PC-9 (cell line): ENCODE results near the gene CCDC92. TPM values are rescaled to one million over a fixed set of nuclear protein-coding genes. Genes with fewer than 3 reads are reported as not detected.

Experiments used
- BruUV-seq: library from RNA; stranded (reverse); fragments of 400-500 nt; replicated peaks from 2 replicates; lab custom pipeline; 2021; lab: Mats Ljungman, UMichigan
- CTCF ChIA-PET: fragments of 300-600 bp; sonication (Branson Sonifier 250); formaldehyde crosslinking; loops from one replicate; lab custom pipeline; 2022; ENCODE audit warnings: antibody characterized with exemption; lab: Charles Lee
- POLR2A ChIA-PET: fragments of 300-600 bp; sonication (Branson Sonifier 250); formaldehyde crosslinking; loops from one replicate; lab custom pipeline; 2022; ENCODE audit warnings: antibody characterized with exemption; ENCODE audit not compliant: unreplicated experiment; lab: Charles Lee
- DNase-seq, 2 experiments: peaks; one replicate each; pipeline versions ENCODE4 v3.0.0 to v3.0.0-alpha.2; 2015 to 2022; ENCODE audit warnings: mixed read lengths in 1 of 2
- H2AFZ ChIP-seq: fragments of 200-600 bp; sonication (generic); 2 replicates; pipeline ENCODE4 v1.8.1; 2017; ENCODE audit warnings: antibody characterized with exemption
- H3F3A ChIP-seq: fragments of 200-600 bp; sonication (generic); 2 replicates; pipeline ENCODE4 v1.8.1; 2017; ENCODE audit warnings: antibody characterized with exemption, mild to moderate bottlenecking, low read depth; ENCODE audit not compliant: insufficient read depth
- H3K27ac ChIP-seq: fragments of 200-600 bp; sonication (generic); 2 replicates; pipeline ENCODE4 v1.6.1; 2016; ENCODE audit warnings: mixed run types
- H3K27me3 ChIP-seq: fragments of 200-600 bp; sonication (generic); 2 replicates; pipeline ENCODE4 v1.6.1; 2016; ENCODE audit warnings: low read depth, mixed run types; ENCODE audit not compliant: insufficient read depth
- H3K36me3 ChIP-seq: fragments of 200-600 bp; sonication (generic); 2 replicates; pipeline ENCODE4 v1.6.1; 2016; ENCODE audit warnings: low read depth, mixed run types
- H3K4me1 ChIP-seq: fragments of 200-600 bp; sonication (generic); replicated peaks from 2 replicates; pipeline ENCODE4 v1.6.1; 2016; ENCODE audit warnings: mixed run types; ENCODE audit not compliant: insufficient read depth
- H3K4me2 ChIP-seq: fragments of 200-600 bp; sonication (generic); 2 replicates; pipeline ENCODE4 v1.6.1; 2017; ENCODE audit warnings: mixed run types
- H3K4me3 ChIP-seq: fragments of 200-600 bp; sonication (generic); 2 replicates; pipeline ENCODE4 v1.6.1; 2016; ENCODE audit warnings: mixed run types
- H3K79me2 ChIP-seq: fragments of 200-600 bp; sonication (generic); 2 replicates; pipeline ENCODE4 v1.6.1; 2017; ENCODE audit warnings: low read depth, mixed run types
- H3K9me2 ChIP-seq: fragments of 200-600 bp; sonication (generic); 2 replicates; pipeline ENCODE4 v1.8.1; 2017; ENCODE audit warnings: mild to moderate bottlenecking; ENCODE audit not compliant: insufficient read depth
- H3K9me3 ChIP-seq: fragments of 200-600 bp; sonication (generic); 2 replicates; pipeline ENCODE4 v1.8.1; 2016; ENCODE audit warnings: low read depth; ENCODE audit not compliant: insufficient read depth
- H4K20me1 ChIP-seq: fragments of 200-600 bp; sonication (generic); 2 replicates; pipeline ENCODE4 v1.8.1; 2017; ENCODE audit not compliant: insufficient read depth
- CTCF ChIP-seq: fragments of 200-600 bp; sonication (generic); conservative IDR thresholded peaks from 2 replicates; pipeline ENCODE4 v1.6.1; 2017; ENCODE audit warnings: mixed run types, antibody characterized with exemption, mild to moderate bottlenecking, moderate library complexity
- EZH2 ChIP-seq: fragments of 200-600 bp; sonication (generic); IDR thresholded peaks from 2 replicates; pipeline ENCODE4 v1.8.0; 2017; ENCODE audit warnings: antibody characterized with exemption, low read depth
- intact Hi-C: fragments of 100-400 bp; cut with micrococcal nuclease; formaldehyde crosslinking; loops from one replicate; pipeline ENCODE4 v1.10.0; 2022; ENCODE audit not compliant: unreplicated experiment
- total RNA-seq: library from RNA; stranded (reverse); gene quantifications from 2 replicates; pipeline ENCODE4 v1.2.3, GENCODE V29; 2021

Gene CCDC92
- total RNA-seq, 1 experiment from 2014 or later, result 28.0 TPM

DNA sequence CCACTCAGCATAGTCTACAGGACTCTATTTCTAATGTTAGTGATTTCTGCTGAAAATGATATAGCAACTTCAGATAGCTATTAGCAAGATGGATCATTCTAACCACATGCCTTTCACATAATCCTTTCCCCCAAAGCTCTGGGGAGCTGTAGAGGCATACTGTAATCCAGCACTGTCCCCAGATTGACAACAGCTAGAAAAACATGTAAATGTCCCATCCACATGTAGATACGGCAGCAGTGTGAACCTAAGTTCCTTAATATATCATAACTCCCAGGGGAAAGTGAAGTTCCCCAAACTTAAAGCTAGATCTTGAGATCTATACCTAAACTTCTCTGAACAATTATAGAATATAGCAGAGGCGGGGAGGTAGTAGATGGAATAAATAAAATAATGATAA is 14.4 kb upstream of the CCDC92 start:
- no peaks in the 10 kb centered on the region for H3K36me3 ChIP-seq
- POLR2A ChIA-PET, result no interaction called here

DNA sequence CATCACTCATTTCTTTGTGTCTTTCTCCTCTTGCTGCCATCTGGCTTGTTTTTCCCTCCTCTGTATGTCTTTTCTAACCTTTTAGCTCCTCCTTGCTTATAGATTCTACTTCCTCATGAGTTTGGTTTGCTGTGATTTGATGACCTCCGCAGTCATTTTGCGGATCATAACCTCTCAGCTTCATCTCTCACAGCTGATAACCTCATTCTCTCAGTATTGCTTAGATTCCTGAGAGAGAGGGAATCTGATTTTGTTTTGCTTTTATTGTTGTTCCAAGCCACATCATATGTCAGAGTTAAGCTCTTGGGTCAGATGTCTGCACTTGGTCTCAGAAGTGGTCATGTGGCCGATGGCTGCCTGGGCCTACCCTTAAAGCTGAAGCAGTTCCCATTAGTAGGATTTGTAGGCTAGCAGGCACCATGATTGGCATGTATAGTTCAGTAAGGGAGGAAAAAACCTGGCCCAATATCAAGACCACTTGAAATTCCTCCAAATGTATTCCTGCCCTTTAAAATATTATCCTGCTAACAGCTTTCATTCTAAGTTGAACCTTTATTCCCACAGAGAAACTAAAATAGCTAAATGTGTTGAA is 13.8 kb upstream of the CCDC92 start:
- H3K27ac ChIP-seq, result no peak overlapping the region
- POLR2A ChIA-PET, result no interaction called here
- peaks cover 7% of the 10 kb centered on the region; the same call in 1 of the 2 replicates for H3K4me1 ChIP-seq
- no TSS peak for BruUV-seq
- no peak for DNase-seq
- no peak overlapping the region for H2AFZ ChIP-seq
- no peaks in the 10 kb centered on the region for H3F3A ChIP-seq
- no peaks in the 10 kb centered on the region for H3K9me2 ChIP-seq
- H3K4me2 ChIP-seq, result no peak overlapping the region
- no peaks in the 10 kb centered on the region for H3K27me3 ChIP-seq
- CTCF ChIA-PET, result no interaction called here
- H3K36me3 ChIP-seq, result no peaks in the 10 kb centered on the region
- H3K4me3 ChIP-seq, result no peak overlapping the region
- H4K20me1 ChIP-seq, result peaks cover 34% of the 10 kb centered on the region
- peaks cover 5% of the 10 kb centered on the region; the same call in 1 of the 2 replicates for H3K79me2 ChIP-seq
- TF ChIP-seq CTCF, result no peak
- no peak for TF ChIP-seq EZH2
- no peaks in the 10 kb centered on the region for H3K9me3 ChIP-seq
- intact Hi-C loops, result no loop called here

More for the DNA sequence above, 14.4 kb upstream of the CCDC92 start:
- no peak overlapping the region for H3K27ac ChIP-seq
- no peaks in the 10 kb centered on the region for H3F3A ChIP-seq
- H3K9me2 ChIP-seq, result no peaks in the 10 kb centered on the region
- no peaks in the 10 kb centered on the region for H3K79me2 ChIP-seq
- peaks cover 7% of the 10 kb centered on the region; the same call in 1 of the 2 replicates for H3K4me1 ChIP-seq
- peaks cover 30% of the 10 kb centered on the region for H4K20me1 ChIP-seq
- BruUV-seq, result no TSS peak
- no peaks in the 10 kb centered on the region for H3K27me3 ChIP-seq
- H3K9me3 ChIP-seq, result no peaks in the 10 kb centered on the region
- H3K4me2 ChIP-seq, result no peak overlapping the region
- DNase-seq, result no peak
- H2AFZ ChIP-seq, result no peak overlapping the region
- CTCF ChIA-PET, result no interaction called here
- intact Hi-C loops, result no loop called here
- TF ChIP-seq EZH2, result no peak
- no peak for TF ChIP-seq CTCF
- H3K4me3 ChIP-seq, result no peak overlapping the region

GRCh38 chr12:123984903-123985302 is 12.3 kb upstream of the CCDC92 start:
- no TSS peak for BruUV-seq
- Histone ChIP-seq H3K36me3 (no peaks in the 10 kb centered on the region), H3K79me2 (peaks cover 11% of the 10 kb centered on the region; the same call in 1 of the 2 replicates), H4K20me1 (peaks cover 34% of the 10 kb centered on the region), H3K4me1 (no peaks in the 10 kb centered on the region), H3K4me2 (no peak overlapping the region), H3K27ac (no peak overlapping the region), H3K4me3 (no peak overlapping the region), H3K27me3 (no peaks in the 10 kb centered on the region), H3K9me2 (no peaks in the 10 kb centered on the region), H3K9me3 (no peaks in the 10 kb centered on the region), H2AFZ (no peak overlapping the region), H3F3A (no peaks in the 10 kb centered on the region)
- intact Hi-C loops, result loop anchor here (1.0 kb wide), 1 partner anchor 184 kb away; no protein-coding TSS in a partner anchor
- ChIA-PET POLR2A (interaction anchor here (0.8 kb wide), 1 partner anchor 10 kb away, joined by 23 read pairs; no protein-coding TSS in a partner anchor), CTCF (no interaction called here)
- TF ChIP-seq CTCF (no peak), EZH2 (no peak)
- no peak for DNase-seq
